ENCODE measurements around the gene TGM2. TPM values are rescaled to one million over a fixed set of nuclear protein-coding genes. Genes with fewer than 3 reads are reported as not detected.

The TGM2 gene
- total RNA-seq, result 1,162 and 1,324 TPM in 2 replicates

GRCh38 chr20:38165089-38165965, at the start of gene TGM2:
TGM2 (minus strand) TSS chr20:38165270; CDS start chr20:38165198, 72 bp downstream.

Other genes starting within 250 kb of the TGM2 start
- 16.5 and 18.4 TPM in 2 replicates for gene TTI1, start 131.8 kb downstream of the TGM2 start, total RNA-seq
- gene RPRD1B, start 131.5 kb downstream of the TGM2 start, total RNA-seq, result 10.7 and 10.9 TPM in 2 replicates
- gene KIAA1755, start 95.5 kb upstream of the TGM2 start, total RNA-seq, result 0.34 TPM in 1 of 2 replicates, not detected in the other
- gene BPI, start 138.9 kb upstream of the TGM2 start, total RNA-seq, result not detected in 2 replicates
- gene LBP, start 181.2 kb upstream of the TGM2 start, total RNA-seq, result not detected in 2 replicates

All from mammary microvascular endothelial cell (primary cell).